ENCODE results near the gene LAMP2.

LAMP2 gene

DNA sequence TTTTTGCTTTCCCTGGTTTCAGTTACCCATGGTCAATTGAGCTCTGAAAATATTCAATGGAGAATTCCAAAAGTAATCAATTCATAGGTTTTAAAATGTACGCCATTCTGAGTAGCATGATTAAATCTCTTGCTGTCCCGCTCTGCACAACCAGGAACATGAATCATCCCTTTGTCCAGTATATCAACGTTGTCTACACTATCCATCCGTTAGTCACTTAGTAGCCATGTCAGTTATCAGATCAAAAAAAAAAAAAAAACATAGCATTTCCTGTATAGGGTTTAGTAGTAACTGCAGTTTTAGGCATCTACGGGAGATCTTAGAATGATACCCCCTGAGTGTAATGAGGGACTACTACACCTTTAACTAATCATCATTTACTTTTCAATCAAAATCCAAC, 15.1 kb downstream of the LAMP2 start:
- no peak for DNase-seq

DNA sequence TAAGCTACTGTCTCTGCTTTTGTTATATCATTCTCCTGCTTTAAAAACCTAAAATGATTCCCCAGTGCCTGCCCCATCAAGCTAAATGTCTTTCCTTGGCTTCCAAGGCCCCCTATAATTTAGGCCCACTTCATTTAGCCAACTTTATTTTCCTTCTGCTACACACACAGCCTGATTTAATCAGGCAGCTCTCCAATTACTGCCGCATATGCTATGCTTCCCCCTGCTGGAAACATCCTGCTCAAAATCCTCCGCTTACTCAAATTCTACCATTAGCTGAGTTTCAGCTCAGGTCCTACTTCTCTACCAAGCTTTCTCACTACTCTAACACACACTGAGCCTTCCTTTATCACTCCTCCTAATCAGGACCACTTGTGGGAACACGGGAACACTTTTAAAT, 17.0 kb downstream of the LAMP2 start:
- peak in 2 of 3 donors; percentile 8 to 22 for DNase-seq

- peak in 2 of 3 donors; percentile 12 to 23 for DNase-seq
These were observed 18.9 kb downstream of the LAMP2 start for GRCh38 chrX:120450163-120450562.

GRCh38 chrX:120446498-120446897, 22.6 kb downstream of the LAMP2 start:
- no peak for DNase-seq

DNA sequence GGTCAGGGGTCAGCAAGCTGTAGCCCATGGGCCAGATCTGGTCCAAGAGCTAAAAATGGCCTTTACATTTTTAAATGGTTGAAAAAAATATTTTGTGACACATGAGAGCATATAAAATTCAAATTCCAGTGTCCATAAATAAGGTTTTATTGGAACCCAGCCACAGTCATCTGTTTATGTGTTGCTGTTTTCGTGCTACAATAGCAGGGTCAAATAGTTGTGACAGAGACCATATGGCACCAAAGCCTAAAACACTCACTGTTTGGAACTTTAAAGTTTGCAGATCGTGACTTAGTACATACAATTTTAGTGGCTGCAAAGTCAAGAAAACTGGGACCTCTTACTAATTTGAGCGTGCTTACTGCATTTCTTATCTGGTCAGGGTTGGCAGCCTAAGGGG, 29.2 kb downstream of the LAMP2 start:
- no peak for DNase-seq

GRCh38 chrX:120429776-120430540, 39.1 kb downstream of the LAMP2 start:
- DNase-seq, result no peak

- DNase-seq, result no peak
These were observed 40.8 kb downstream of the LAMP2 start for GRCh38 chrX:120428309-120428708.

- DNase-seq, result no peak
These were observed 42.5 kb downstream of the LAMP2 start for GRCh38 chrX:120426599-120426998.

- DNase-seq, result no peak
These were observed 49.6 kb downstream of the LAMP2 start for GRCh38 chrX:120419463-120419862.

DNA sequence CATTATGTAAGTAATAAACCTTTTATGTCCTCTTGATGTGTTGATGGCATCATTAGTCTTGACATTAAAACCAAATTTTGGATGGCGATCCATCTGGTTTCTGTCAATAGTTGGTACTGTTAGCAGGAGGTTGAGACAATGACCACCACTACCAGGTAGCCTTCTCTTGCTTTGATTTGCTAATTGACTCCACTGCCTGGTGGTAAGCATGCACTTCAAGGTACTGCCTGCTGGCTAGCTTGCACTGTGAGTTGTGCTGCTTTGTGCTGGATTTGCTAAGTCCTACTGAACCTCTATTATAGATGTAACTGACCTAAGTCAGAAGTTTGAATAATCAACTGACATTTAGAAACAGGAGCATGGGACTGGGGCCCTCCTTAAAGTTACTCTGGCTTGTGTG, 60.9 kb downstream of the LAMP2 start:
- no peak for DNase-seq

DNA sequence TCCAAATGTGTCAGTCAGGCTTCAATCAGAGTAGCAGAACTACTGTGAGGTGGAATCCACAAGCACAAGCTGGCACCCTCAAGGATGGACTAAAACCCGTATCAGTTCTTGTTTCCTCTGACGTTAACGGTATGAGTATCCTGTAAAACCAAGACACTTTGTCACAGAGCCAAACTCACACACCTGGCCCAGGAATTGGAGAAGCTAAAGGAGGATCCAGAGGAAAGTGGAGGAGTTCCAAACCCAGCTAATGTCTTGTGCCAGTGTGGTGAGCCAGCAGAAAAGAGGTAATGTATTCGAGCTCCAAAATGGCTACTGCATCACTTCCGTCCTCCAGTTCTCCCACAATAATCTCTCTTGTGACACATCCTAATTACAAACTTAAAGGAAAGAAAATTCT, 62.5 kb downstream of the LAMP2 start:
- DNase-seq, result no peak

GRCh38 chrX:120402369-120402768, 66.7 kb downstream of the LAMP2 start:
- no peak for DNase-seq

GRCh38 chrX:120401301-120401700, 67.8 kb downstream of the LAMP2 start:
- no peak for DNase-seq

GRCh38 chrX:120380699-120381098, 88.4 kb downstream of the LAMP2 start:
- DNase-seq, result peak in 2 of 3 donors; percentile 2 to 3

DNA sequence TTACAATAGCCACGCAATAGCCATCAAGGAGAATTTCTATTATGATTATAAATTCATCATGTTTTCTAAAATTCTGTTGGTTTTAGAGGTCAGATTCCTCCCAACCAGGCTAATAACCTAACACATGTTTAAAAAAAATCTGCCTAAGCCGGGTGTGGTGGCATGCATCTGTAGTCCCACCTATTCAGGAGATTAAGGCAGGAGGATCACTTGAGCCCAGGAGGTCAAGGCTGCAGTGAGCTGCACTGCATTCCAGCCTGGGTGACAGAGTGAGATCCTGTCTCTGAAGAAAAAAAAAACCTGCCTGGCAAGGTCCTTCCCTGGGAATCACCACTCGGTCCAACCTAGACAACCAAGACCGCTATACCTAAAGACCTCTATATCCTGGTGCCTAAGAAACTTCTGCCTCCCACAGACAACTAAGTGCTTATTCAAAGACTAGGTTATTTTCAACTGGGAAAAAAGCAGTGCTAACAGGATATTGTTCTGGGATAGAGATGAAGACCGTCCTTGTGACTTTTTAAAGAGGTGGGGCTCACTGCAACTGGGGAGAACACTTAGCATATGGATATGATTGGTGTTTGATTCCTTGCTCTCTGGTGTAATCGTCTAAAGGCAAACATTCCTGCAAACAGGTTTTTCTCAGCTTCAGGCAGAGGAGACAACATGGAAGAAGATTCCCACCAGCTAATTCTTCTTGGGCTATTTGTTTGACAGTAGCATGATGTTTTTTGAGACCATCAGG, 89.0 kb downstream of the LAMP2 start:
- DNase-seq, result no peak

DNA sequence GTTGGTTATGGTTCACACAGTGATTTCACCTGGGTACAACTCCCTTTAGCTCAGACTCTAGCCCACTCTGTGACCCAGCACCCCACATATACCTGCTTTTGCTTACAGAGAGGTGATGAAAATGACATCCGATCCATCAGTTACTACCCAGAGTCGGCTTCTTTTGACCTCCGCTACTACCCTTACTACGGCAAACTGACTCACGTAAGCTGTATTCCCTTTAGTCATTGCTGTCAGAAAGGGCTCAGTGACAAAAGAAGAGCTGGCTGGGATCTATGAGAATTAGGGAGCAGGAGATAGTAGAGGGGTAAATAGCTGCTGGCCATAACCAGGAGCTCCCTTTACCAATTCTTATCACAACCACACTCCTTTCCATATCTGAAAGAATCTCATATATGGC, 90.5 kb downstream of the LAMP2 start:
- no peak for DNase-seq
